Measurements from ENCODE around the gene ECE2.

GRCh38 chr3:184289426-184289938 lies 13.7 kb downstream of the ECE2 start:
- TF ChIP-seq, protein P1, sequence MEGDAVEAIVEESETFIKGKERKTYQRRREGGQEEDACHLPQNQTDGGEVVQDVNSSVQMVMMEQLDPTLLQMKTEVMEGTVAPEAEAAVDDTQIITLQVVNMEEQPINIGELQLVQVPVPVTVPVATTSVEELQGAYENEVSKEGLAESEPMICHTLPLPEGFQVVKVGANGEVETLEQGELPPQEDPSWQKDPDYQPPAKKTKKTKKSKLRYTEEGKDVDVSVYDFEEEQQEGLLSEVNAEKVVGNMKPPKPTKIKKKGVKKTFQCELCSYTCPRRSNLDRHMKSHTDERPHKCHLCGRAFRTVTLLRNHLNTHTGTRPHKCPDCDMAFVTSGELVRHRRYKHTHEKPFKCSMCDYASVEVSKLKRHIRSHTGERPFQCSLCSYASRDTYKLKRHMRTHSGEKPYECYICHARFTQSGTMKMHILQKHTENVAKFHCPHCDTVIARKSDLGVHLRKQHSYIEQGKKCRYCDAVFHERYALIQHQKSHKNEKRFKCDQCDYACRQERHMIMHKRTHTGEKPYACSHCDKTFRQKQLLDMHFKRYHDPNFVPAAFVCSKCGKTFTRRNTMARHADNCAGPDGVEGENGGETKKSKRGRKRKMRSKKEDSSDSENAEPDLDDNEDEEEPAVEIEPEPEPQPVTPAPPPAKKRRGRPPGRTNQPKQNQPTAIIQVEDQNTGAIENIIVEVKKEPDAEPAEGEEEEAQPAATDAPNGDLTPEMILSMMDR (IDR thresholded peaks at IDR 0.05): peak; percentile 42 to 59 (median 46)
- TF ChIP-seq POLR2AphosphoS5 (IDR thresholded peaks at IDR 0.05) (no peak), POLR2A (IDR thresholded peaks at IDR 0.05) (no peak)
